Esophagus muscularis mucosa (tissue), 3 donors: ENCODE results near the gene UBE2E3.

Source experiments
- CTCF ChIP-seq, 3 experiments: fragments of 200-600 bp in 2 of 3; fragments of 450-650 bp in 1 of 3; sonication (generic) in 2 of 3; IDR thresholded peaks; one replicate each; pipeline ENCODE4 v1.5.1; 2017 to 2019; ENCODE audit warnings: antibody characterized with exemption in 3 of 3, mild to moderate bottlenecking in 2 of 3, moderate library complexity in 1 of 3
- POLR2A ChIP-seq: fragments of 450-650 bp; IDR thresholded peaks from one replicate; pipeline ENCODE4 v1.6.1; 2017; ENCODE audit warnings: antibody characterized with exemption, moderate library complexity, mild to moderate bottlenecking, low read depth

DNA sequence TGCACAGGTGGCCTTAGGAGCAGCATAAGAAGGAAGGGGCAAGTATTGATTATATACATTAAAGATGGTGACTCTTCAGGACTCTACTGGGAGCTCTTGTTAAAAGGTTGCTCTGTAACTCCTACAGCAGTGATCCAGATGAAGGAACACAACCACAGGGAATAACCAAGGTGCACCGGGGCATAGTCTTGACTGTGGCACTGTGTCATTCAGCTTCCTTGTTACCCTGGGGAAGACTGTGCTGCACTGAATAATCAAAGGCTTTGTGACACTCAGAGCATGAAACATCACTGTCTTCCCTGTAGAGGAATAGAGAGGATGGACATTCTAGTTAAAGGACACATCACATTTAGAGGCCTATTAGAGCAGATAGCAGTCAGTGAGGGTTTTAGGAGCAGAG lies 105.3 kb downstream of the UBE2E3 start:
- TF ChIP-seq CTCF (IDR thresholded peaks at IDR 0.05) (no peak), POLR2A (no peak)
